ENCODE measurements around the gene MMS19.

The MMS19 gene

DNA sequence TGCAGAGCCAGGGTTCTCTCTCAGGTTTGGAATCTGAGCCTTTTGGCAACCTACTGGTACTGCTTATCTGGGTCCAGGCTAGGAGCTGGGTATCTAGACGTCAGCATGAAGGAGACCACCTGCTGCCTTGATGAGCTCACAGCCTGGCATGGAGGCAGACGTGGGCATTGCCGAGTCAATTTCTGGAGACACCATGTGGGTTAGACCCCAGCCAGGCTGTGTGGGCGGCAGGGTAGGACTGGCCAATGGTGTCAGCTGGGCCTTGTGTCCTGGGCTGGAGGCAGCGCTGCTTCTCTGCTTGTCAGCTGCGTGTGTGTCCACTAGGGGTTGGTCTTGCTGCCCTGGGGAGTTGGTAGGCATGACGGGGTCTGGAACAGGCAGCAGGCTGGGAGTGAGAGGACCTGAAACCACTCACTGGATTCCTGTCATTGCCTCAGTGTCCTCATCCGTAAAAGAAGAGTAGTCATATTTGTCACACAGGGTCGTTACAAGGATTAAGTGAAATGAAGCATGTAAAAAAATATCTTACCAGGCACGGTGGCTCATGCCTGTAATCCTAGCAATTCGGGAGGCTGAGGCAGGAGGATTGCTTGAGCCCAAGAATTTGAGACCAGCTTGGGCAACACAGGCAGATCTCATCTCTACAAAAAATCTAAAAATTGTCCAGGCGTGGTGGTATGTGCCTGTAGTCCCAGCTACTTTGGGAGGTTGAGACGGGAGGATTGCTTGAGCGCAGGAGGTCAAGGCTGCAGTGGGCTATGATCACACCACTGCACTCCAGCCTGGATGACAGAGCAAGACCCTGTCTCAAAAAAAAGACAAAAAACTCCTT is 42.7 kb upstream of the MMS19 start:
- TF ChIP-seq, protein P1, sequence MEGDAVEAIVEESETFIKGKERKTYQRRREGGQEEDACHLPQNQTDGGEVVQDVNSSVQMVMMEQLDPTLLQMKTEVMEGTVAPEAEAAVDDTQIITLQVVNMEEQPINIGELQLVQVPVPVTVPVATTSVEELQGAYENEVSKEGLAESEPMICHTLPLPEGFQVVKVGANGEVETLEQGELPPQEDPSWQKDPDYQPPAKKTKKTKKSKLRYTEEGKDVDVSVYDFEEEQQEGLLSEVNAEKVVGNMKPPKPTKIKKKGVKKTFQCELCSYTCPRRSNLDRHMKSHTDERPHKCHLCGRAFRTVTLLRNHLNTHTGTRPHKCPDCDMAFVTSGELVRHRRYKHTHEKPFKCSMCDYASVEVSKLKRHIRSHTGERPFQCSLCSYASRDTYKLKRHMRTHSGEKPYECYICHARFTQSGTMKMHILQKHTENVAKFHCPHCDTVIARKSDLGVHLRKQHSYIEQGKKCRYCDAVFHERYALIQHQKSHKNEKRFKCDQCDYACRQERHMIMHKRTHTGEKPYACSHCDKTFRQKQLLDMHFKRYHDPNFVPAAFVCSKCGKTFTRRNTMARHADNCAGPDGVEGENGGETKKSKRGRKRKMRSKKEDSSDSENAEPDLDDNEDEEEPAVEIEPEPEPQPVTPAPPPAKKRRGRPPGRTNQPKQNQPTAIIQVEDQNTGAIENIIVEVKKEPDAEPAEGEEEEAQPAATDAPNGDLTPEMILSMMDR (IDR thresholded peaks at IDR 0.05; ENCODE audit: low read depth, low read length, poor library complexity, severe bottlenecking), result no peak
- no peak for TF ChIP-seq EZH2phosphoT487 (IDR thresholded peaks at IDR 0.05; ENCODE audit: borderline replicate concordance, low read length)
- no peaks in the 10 kb centered on the region for H3K4me1 ChIP-seq (ENCODE audit: control insufficient read depth, low read length)
- no peaks in the 10 kb centered on the region for H3F3A ChIP-seq (ENCODE audit: control insufficient read depth, insufficient read depth)
- H3K9me2 ChIP-seq (replicated peaks; ENCODE audit: control insufficient read depth, low read length), result no peaks in the 10 kb centered on the region
- no peaks in the 10 kb centered on the region for H3K36me3 ChIP-seq (ENCODE audit: control insufficient read depth, low read length)
- no peak overlapping the region for H3K4me3 ChIP-seq (ENCODE audit: low read length)
- no peaks in the 10 kb centered on the region for H3K9me3 ChIP-seq (ENCODE audit: control insufficient read depth, insufficient read depth, low read length)
- H3K27me3 ChIP-seq (ENCODE audit: control insufficient read depth, low read length), result peaks cover 11% of the 10 kb centered on the region
- 0 out of 2 replicates have a peak, but pooled peaks cover 3% of the 10 kb centered on the region for H4K20me1 ChIP-seq (ENCODE audit: control insufficient read depth, insufficient read depth, low read depth, low read length)
- no peak overlapping the region for H3K27ac ChIP-seq (ENCODE audit: low read depth, low read length)
- H3K79me2 ChIP-seq (ENCODE audit: control insufficient read depth, low read length), result no peaks in the 10 kb centered on the region
- no peak overlapping the region for H3K4me2 ChIP-seq (ENCODE audit: low read length)

DNA sequence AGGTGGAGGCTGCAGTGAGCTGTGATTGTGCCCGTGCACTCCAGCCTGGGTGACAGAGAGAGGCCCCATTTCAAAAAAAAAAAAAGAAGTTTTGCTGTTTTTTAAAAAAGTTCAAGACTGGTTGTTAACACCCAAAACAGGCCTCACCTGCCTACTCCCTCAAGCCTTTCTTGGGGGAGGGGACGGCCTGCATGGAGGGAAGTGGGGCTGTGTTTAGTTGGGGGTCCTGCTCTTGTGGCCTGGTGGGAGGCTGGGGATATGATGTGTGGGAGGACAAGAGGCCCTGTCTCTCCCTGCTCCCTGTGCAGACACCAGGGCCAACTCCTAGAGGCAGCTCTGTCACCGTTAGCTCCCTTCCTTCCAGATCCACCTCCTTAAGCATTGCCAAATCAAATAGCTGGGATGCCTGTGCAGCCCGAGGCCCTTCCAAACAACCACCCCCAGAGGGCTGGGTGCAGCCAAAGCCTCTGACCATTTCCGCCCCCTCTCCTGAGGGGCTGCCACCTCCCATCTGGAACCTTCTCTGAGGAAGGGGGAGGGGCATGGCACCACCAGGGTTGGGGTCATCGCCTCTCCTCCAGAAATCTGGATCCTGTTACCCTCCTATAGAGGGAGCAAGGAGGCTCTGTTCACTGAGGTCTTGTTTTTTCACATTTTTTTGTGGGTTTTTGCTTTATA is 41.4 kb upstream of the MMS19 start:
- H3F3A ChIP-seq (ENCODE audit: control insufficient read depth, insufficient read depth), result no peaks in the 10 kb centered on the region

DNA sequence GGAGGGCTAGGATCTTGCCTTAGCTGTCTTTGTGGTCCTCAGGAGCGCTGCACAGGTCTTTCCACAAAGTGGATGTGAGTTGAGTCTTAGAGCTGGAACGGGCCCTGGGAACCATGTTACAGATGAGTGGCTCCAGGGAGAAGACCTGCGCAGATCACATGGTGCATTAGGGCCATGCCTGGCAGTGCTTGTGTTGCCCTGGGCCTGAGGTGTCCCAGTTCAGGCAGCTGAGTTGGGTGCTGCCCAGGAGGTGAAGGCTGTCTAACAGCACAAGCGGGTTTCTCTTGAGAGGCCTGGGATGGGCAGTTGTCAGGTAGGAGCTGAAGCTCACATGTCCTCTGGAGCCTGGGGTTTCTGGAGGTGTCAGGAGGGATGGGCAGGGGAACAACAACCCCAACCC is 40.6 kb upstream of the MMS19 start:
- TF ChIP-seq, protein P1 (IDR thresholded peaks at IDR 0.05; ENCODE audit: low read depth, low read length, poor library complexity, severe bottlenecking), result no peak
- TF ChIP-seq EZH2phosphoT487 (IDR thresholded peaks at IDR 0.05; ENCODE audit: borderline replicate concordance, low read length), result no peak
- Histone ChIP-seq H3K9me2 (replicated peaks; ENCODE audit: control insufficient read depth, low read length) (no peaks in the 10 kb centered on the region), H4K20me1 (ENCODE audit: control insufficient read depth, insufficient read depth, low read depth, low read length) (0 out of 2 replicates have a peak, but pooled peaks cover 3% of the 10 kb centered on the region), H3K36me3 (ENCODE audit: control insufficient read depth, low read length) (no peaks in the 10 kb centered on the region), H3F3A (ENCODE audit: control insufficient read depth, insufficient read depth) (no peaks in the 10 kb centered on the region), H3K9me3 (ENCODE audit: control insufficient read depth, insufficient read depth, low read length) (no peaks in the 10 kb centered on the region), H3K4me2 (ENCODE audit: low read length) (no peak overlapping the region), H3K4me1 (ENCODE audit: control insufficient read depth, low read length) (no peaks in the 10 kb centered on the region), H3K4me3 (ENCODE audit: low read length) (no peak overlapping the region), H3K27ac (ENCODE audit: low read depth, low read length) (no peak overlapping the region), H3K27me3 (ENCODE audit: control insufficient read depth, low read length) (peaks cover 13% of the 10 kb centered on the region), H3K79me2 (ENCODE audit: control insufficient read depth, low read length) (no peaks in the 10 kb centered on the region)

More for the DNA sequence above, 41.4 kb upstream of the MMS19 start:
- no peaks in the 10 kb centered on the region for H3K9me3 ChIP-seq (ENCODE audit: control insufficient read depth, insufficient read depth, low read length)
- 0 out of 2 replicates have a peak, but pooled peaks cover 3% of the 10 kb centered on the region for H4K20me1 ChIP-seq (ENCODE audit: control insufficient read depth, insufficient read depth, low read depth, low read length)
- TF ChIP-seq EZH2phosphoT487 (IDR thresholded peaks at IDR 0.05; ENCODE audit: borderline replicate concordance, low read length), result no peak
- TF ChIP-seq, protein P1 (IDR thresholded peaks at IDR 0.05; ENCODE audit: low read depth, low read length, poor library complexity, severe bottlenecking), result no peak
- peaks cover 11% of the 10 kb centered on the region for H3K27me3 ChIP-seq (ENCODE audit: control insufficient read depth, low read length)
- no peaks in the 10 kb centered on the region for H3K79me2 ChIP-seq (ENCODE audit: control insufficient read depth, low read length)
- no peak overlapping the region for H3K4me3 ChIP-seq (ENCODE audit: low read length)
- H3K27ac ChIP-seq (ENCODE audit: low read depth, low read length), result no peak overlapping the region
- H3K4me2 ChIP-seq (ENCODE audit: low read length), result no peak overlapping the region
- no peaks in the 10 kb centered on the region for H3K9me2 ChIP-seq (replicated peaks; ENCODE audit: control insufficient read depth, low read length)
- H3K4me1 ChIP-seq (ENCODE audit: control insufficient read depth, low read length), result no peaks in the 10 kb centered on the region
- no peaks in the 10 kb centered on the region for H3K36me3 ChIP-seq (ENCODE audit: control insufficient read depth, low read length)
